Measurements from ENCODE around the gene AOPEP. TPM values are rescaled to one million over a fixed set of nuclear protein-coding genes. Genes with fewer than 3 reads are reported as not detected.

AOPEP gene, protein sequence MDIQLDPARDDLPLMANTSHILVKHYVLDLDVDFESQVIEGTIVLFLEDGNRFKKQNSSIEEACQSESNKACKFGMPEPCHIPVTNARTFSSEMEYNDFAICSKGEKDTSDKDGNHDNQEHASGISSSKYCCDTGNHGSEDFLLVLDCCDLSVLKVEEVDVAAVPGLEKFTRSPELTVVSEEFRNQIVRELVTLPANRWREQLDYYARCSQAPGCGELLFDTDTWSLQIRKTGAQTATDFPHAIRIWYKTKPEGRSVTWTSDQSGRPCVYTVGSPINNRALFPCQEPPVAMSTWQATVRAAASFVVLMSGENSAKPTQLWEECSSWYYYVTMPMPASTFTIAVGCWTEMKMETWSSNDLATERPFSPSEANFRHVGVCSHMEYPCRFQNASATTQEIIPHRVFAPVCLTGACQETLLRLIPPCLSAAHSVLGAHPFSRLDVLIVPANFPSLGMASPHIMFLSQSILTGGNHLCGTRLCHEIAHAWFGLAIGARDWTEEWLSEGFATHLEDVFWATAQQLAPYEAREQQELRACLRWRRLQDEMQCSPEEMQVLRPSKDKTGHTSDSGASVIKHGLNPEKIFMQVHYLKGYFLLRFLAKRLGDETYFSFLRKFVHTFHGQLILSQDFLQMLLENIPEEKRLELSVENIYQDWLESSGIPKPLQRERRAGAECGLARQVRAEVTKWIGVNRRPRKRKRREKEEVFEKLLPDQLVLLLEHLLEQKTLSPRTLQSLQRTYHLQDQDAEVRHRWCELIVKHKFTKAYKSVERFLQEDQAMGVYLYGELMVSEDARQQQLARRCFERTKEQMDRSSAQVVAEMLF
- total RNA-seq: 48.0 TPM

DNA sequence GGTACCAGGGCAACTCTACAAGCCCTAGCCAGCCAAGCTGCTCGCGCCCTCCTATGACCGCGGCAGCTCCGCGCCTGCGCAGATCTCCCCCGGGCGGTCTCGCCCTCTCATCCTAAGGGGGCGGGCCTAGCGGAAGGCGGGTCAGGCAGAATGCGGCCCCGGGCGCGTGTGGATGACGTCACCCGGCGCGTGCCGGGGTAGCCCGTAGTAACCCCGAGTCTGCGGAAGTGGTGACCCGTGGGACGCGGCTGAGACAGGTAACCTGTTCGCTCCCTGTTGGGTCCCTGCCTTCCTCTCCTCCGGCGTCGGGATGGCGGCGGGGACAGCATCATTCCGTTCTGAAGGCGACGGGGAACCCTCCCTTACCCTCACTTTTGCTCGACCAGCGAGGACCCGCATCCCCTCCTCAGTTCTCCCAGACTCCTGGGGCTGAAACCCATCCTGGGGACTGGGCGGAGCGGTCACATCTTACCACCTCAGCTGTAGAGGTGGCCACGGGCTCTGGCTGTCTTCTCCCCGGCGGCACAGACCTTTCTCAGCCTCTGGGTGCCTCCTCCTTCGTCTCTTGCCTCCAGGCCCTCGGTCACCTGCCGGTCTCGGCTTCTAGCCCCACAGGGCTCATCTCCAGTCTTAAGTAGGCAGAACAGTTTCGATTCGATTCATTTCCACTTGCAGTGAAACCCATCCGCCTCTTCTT lies at the start of gene AOPEP:
Gene AOPEP (plus strand): TSS at position 205 of the 697 bp plus-strand sequence. CDS start 33,085 bp downstream, outside the sequence.
- Histone ChIP-seq H3K27ac (ENCODE audit: low read depth, low read length) (peak within 1 kb of the TSS; percentile 99), H3K4me1 (ENCODE audit: control insufficient read depth in 3 of 3, insufficient read depth in 3 of 3, low read length in 3 of 3) (peaks cover 8 to 14% (median 9%) of the 10 kb centered on the region in 3 donors), H3K9me3 (ENCODE audit: control insufficient read depth in 3 of 3, low read length in 3 of 3) (no peaks in the 10 kb centered on the region), H3K36me3 (ENCODE audit: control insufficient read depth in 3 of 3, insufficient read depth in 3 of 3, low read length in 3 of 3) (no peaks in the 10 kb centered on the region), H3K9ac (ENCODE audit: low read depth in 1 of 3, low read length in 3 of 3) (peak within 1 kb of the TSS; percentile 81 to 100 (median 96)), H3K4me3 (ENCODE audit: low read length in 3 of 3) (peak within 1 kb of the TSS; percentile 86 to 100 (median 98)), H3K27me3 (ENCODE audit: control insufficient read depth in 3 of 3, insufficient read depth in 3 of 3, low read length in 3 of 3) (no peaks in the 10 kb centered on the region)

- Histone ChIP-seq H3K9ac (ENCODE audit: low read depth in 1 of 3, low read length in 3 of 3) (no peak overlapping the region), H3K27ac (ENCODE audit: low read depth, low read length) (no peak overlapping the region), H3K36me3 (ENCODE audit: control insufficient read depth in 3 of 3, insufficient read depth in 3 of 3, low read length in 3 of 3) (no peaks in the 10 kb centered on the region), H3K4me1 (ENCODE audit: control insufficient read depth in 3 of 3, insufficient read depth in 3 of 3, low read length in 3 of 3) (peaks cover 7 to 13% (median 11%) of the 10 kb centered on the region in 3 donors), H3K27me3 (ENCODE audit: control insufficient read depth in 3 of 3, insufficient read depth in 3 of 3, low read length in 3 of 3) (no peaks in the 10 kb centered on the region), H3K4me3 (ENCODE audit: low read length in 3 of 3) (no peak overlapping the region), H3K9me3 (ENCODE audit: control insufficient read depth in 3 of 3, low read length in 3 of 3) (no peaks in the 10 kb centered on the region)
Measured at GRCh38 chr9:94677929-94678328, 48.6 kb upstream of the AOPEP start.

DNA sequence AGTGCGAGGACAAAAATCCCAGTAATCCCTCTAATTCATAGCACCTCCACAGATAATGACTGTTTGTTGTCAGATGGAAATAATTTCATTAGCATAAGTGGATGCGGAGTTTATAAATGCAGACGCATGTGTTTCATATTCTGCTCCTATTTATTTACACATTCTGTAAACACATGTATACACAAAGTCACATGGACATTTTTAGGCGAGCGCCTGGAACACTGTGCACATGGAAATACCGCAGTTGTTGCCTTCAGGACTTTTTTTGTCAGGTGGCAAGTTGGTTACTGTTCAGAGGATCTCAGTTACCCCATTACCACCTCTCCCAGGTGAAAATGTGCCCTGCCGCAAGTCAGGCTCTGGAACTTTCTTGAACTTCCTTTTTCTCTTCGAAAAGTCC lies 46.9 kb upstream of the AOPEP start:
- Histone ChIP-seq H3K9ac (ENCODE audit: low read depth in 1 of 3, low read length in 3 of 3) (no peak overlapping the region), H3K9me3 (ENCODE audit: control insufficient read depth in 3 of 3, low read length in 3 of 3) (no peaks in the 10 kb centered on the region), H3K27me3 (ENCODE audit: control insufficient read depth in 3 of 3, insufficient read depth in 3 of 3, low read length in 3 of 3) (no peaks in the 10 kb centered on the region), H3K27ac (ENCODE audit: low read depth, low read length) (no peak overlapping the region), H3K4me1 (ENCODE audit: control insufficient read depth in 3 of 3, insufficient read depth in 3 of 3, low read length in 3 of 3) (peaks cover 7 to 13% (median 11%) of the 10 kb centered on the region in 3 donors), H3K4me3 (ENCODE audit: low read length in 3 of 3) (no peak overlapping the region), H3K36me3 (ENCODE audit: control insufficient read depth in 3 of 3, insufficient read depth in 3 of 3, low read length in 3 of 3) (no peaks in the 10 kb centered on the region)

GRCh38 chr9:94680020-94680419 lies 46.5 kb upstream of the AOPEP start:
- no peaks in the 10 kb centered on the region for H3K9me3 ChIP-seq (ENCODE audit: control insufficient read depth in 3 of 3, low read length in 3 of 3)
- H3K27ac ChIP-seq (ENCODE audit: low read depth, low read length): no peak overlapping the region
- H3K4me3 ChIP-seq (ENCODE audit: low read length in 3 of 3): no peak overlapping the region
- H3K27me3 ChIP-seq (ENCODE audit: control insufficient read depth in 3 of 3, insufficient read depth in 3 of 3, low read length in 3 of 3): no peaks in the 10 kb centered on the region
- H3K36me3 ChIP-seq (ENCODE audit: control insufficient read depth in 3 of 3, insufficient read depth in 3 of 3, low read length in 3 of 3): no peaks in the 10 kb centered on the region
- H3K4me1 ChIP-seq (ENCODE audit: control insufficient read depth in 3 of 3, insufficient read depth in 3 of 3, low read length in 3 of 3): peaks cover 5 to 10% (median 9%) of the 10 kb centered on the region in 3 donors
- H3K9ac ChIP-seq (ENCODE audit: low read depth in 1 of 3, low read length in 3 of 3): no peak overlapping the region

DNA sequence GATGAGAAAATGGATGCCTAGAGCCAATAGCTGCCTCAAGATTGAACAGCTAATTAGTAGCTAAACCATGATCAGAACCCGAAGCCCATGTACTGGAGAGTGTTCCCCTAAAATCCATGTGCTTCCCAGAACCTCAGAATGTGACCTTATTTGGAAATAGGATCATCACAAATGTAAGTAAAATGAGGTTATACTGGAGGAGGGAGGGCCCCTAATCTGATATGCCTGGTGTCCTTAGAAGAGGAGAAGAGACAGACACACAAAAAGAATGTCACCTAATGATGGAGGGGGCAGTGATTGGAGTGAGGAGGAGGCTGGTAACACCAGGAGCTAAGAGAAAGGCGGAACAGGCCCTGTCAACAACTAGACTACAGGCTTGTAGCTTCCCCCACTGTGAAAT lies 45.9 kb upstream of the AOPEP start:
- H3K36me3 ChIP-seq (ENCODE audit: control insufficient read depth in 3 of 3, insufficient read depth in 3 of 3, low read length in 3 of 3): no peaks in the 10 kb centered on the region
- H3K27me3 ChIP-seq (ENCODE audit: control insufficient read depth in 3 of 3, insufficient read depth in 3 of 3, low read length in 3 of 3): no peaks in the 10 kb centered on the region
- no peak overlapping the region for H3K9ac ChIP-seq (ENCODE audit: low read depth in 1 of 3, low read length in 3 of 3)
- H3K4me1 ChIP-seq (ENCODE audit: control insufficient read depth in 3 of 3, insufficient read depth in 3 of 3, low read length in 3 of 3): peaks cover 4 to 5% (median 4%) of the 10 kb centered on the region in 3 donors
- no peak overlapping the region for H3K27ac ChIP-seq (ENCODE audit: low read depth, low read length)
- no peak overlapping the region for H3K4me3 ChIP-seq (ENCODE audit: low read length in 3 of 3)
- no peaks in the 10 kb centered on the region for H3K9me3 ChIP-seq (ENCODE audit: control insufficient read depth in 3 of 3, low read length in 3 of 3)

DNA sequence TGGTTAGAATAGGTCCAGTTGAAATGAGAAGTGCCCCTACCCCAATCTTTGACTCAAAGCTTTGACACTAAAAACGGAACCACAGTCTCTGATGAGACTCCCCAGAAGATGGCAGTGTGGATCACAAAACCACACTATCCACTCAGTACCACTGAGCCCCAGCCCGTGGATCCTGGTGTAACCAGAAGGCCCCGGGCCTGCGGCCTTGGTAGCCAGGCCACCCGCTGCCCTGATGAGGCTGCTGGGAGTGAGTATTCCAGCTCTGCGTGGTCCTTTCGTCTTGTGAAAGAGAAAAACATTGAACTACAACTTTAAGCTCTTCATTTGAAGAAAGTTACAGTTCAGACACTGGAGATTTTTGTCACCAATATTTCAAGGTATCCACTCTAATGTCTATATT lies 45.0 kb upstream of the AOPEP start:
- Histone ChIP-seq H3K27me3 (ENCODE audit: control insufficient read depth in 3 of 3, insufficient read depth in 3 of 3, low read length in 3 of 3) (no peaks in the 10 kb centered on the region), H3K36me3 (ENCODE audit: control insufficient read depth in 3 of 3, insufficient read depth in 3 of 3, low read length in 3 of 3) (no peaks in the 10 kb centered on the region), H3K9ac (ENCODE audit: low read depth in 1 of 3, low read length in 3 of 3) (peak overlapping the region in 2 of 3 donors; percentile 28 to 75), H3K4me1 (ENCODE audit: control insufficient read depth in 3 of 3, insufficient read depth in 3 of 3, low read length in 3 of 3) (peaks cover 4 to 11% (median 4%) of the 10 kb centered on the region in 3 donors), H3K9me3 (ENCODE audit: control insufficient read depth in 3 of 3, low read length in 3 of 3) (no peaks in the 10 kb centered on the region), H3K4me3 (ENCODE audit: low read length in 3 of 3) (no peak overlapping the region), H3K27ac (ENCODE audit: low read depth, low read length) (no peak overlapping the region)

DNA sequence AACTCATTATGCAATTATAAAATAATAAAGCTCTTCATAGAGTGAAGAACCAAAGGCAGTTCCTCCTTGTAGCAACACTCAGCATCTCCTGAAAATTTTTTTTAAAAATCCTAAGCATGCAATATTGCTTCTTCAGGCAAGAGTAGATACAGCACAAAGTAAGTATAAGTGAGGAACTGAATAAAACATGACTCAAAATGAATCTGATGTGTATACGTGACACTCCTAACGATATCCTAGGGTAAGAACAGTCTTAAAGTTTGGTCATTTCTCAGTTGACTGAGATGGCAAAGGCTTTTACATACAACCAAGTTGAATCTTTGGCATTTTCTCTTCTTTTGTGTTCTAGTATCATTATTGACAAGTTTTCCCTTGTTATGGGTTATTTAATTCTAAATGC lies 41.1 kb upstream of the AOPEP start:
- Histone ChIP-seq H3K4me3 (ENCODE audit: low read length in 3 of 3) (no peak overlapping the region), H3K9me3 (ENCODE audit: control insufficient read depth in 3 of 3, low read length in 3 of 3) (no peaks in the 10 kb centered on the region), H3K27ac (ENCODE audit: low read depth, low read length) (no peak overlapping the region)

GRCh38 chr9:94687451-94687850 lies 39.0 kb upstream of the AOPEP start:
- no peaks in the 10 kb centered on the region for H3K27me3 ChIP-seq (ENCODE audit: control insufficient read depth in 3 of 3, insufficient read depth in 3 of 3, low read length in 3 of 3)
- peaks cover 0 to 9% (median 0%) of the 10 kb centered on the region in 3 donors for H3K4me1 ChIP-seq (ENCODE audit: control insufficient read depth in 3 of 3, insufficient read depth in 3 of 3, low read length in 3 of 3)
- H3K27ac ChIP-seq (ENCODE audit: low read depth, low read length): no peak overlapping the region
- no peaks in the 10 kb centered on the region for H3K9me3 ChIP-seq (ENCODE audit: control insufficient read depth in 3 of 3, low read length in 3 of 3)
- no peak overlapping the region for H3K4me3 ChIP-seq (ENCODE audit: low read length in 3 of 3)
- no peak overlapping the region for H3K9ac ChIP-seq (ENCODE audit: low read depth in 1 of 3, low read length in 3 of 3)
- H3K36me3 ChIP-seq (ENCODE audit: control insufficient read depth in 3 of 3, insufficient read depth in 3 of 3, low read length in 3 of 3): no peaks in the 10 kb centered on the region

More for the DNA sequence above, 41.1 kb upstream of the AOPEP start:
- H3K9ac ChIP-seq (ENCODE audit: low read depth in 1 of 3, low read length in 3 of 3): no peak overlapping the region
- no peaks in the 10 kb centered on the region for H3K36me3 ChIP-seq (ENCODE audit: control insufficient read depth in 3 of 3, insufficient read depth in 3 of 3, low read length in 3 of 3)
- H3K27me3 ChIP-seq (ENCODE audit: control insufficient read depth in 3 of 3, insufficient read depth in 3 of 3, low read length in 3 of 3): no peaks in the 10 kb centered on the region
- H3K4me1 ChIP-seq (ENCODE audit: control insufficient read depth in 3 of 3, insufficient read depth in 3 of 3, low read length in 3 of 3): peaks cover 4 to 12% (median 4%) of the 10 kb centered on the region in 3 donors

- Histone ChIP-seq H3K27me3 (ENCODE audit: control insufficient read depth in 3 of 3, insufficient read depth in 3 of 3, low read length in 3 of 3) (no peaks in the 10 kb centered on the region), H3K27ac (ENCODE audit: low read depth, low read length) (no peak overlapping the region), H3K9me3 (ENCODE audit: control insufficient read depth in 3 of 3, low read length in 3 of 3) (no peaks in the 10 kb centered on the region), H3K4me3 (ENCODE audit: low read length in 3 of 3) (no peak overlapping the region), H3K4me1 (ENCODE audit: control insufficient read depth in 3 of 3, insufficient read depth in 3 of 3, low read length in 3 of 3) (peaks cover 0 to 9% (median 0%) of the 10 kb centered on the region in 3 donors), H3K36me3 (ENCODE audit: control insufficient read depth in 3 of 3, insufficient read depth in 3 of 3, low read length in 3 of 3) (no peaks in the 10 kb centered on the region), H3K9ac (ENCODE audit: low read depth in 1 of 3, low read length in 3 of 3) (no peak overlapping the region)
Measured at GRCh38 chr9:94690344-94690743, 36.2 kb upstream of the AOPEP start.
